Measurements from ENCODE around the gene ZNRD2. TPM values are rescaled to one million over a fixed set of nuclear protein-coding genes. Genes with fewer than 3 reads are reported as not detected.

Gene ZNRD2
- total RNA-seq, 4 donors from 2014 or later, result 16.5 to 25.7 (median 25.4) TPM

- peaks cover 0 to 32% (median 0%) of the 10 kb centered on the region in 3 donors for H3K36me3 ChIP-seq
- no peaks in the 10 kb centered on the region for H3K27me3 ChIP-seq
- peak in 1 of 2 donors; percentile 61 for TF ChIP-seq POLR2A (IDR thresholded peaks at IDR 0.05)
- TF ChIP-seq, protein P1, sequence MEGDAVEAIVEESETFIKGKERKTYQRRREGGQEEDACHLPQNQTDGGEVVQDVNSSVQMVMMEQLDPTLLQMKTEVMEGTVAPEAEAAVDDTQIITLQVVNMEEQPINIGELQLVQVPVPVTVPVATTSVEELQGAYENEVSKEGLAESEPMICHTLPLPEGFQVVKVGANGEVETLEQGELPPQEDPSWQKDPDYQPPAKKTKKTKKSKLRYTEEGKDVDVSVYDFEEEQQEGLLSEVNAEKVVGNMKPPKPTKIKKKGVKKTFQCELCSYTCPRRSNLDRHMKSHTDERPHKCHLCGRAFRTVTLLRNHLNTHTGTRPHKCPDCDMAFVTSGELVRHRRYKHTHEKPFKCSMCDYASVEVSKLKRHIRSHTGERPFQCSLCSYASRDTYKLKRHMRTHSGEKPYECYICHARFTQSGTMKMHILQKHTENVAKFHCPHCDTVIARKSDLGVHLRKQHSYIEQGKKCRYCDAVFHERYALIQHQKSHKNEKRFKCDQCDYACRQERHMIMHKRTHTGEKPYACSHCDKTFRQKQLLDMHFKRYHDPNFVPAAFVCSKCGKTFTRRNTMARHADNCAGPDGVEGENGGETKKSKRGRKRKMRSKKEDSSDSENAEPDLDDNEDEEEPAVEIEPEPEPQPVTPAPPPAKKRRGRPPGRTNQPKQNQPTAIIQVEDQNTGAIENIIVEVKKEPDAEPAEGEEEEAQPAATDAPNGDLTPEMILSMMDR (IDR thresholded peaks at IDR 0.05), result no peak
- H3K27ac ChIP-seq, result peak within 1 kb of the TSS; percentile 89 to 93 (median 92)
- peak within 1 kb of the TSS; percentile 80 to 100 (median 100) for H3K4me3 ChIP-seq
- H3K4me1 ChIP-seq, result peaks cover 0 to 27% (median 20%) of the 10 kb centered on the region in 4 donors
- no peaks in the 10 kb centered on the region for H3K9me3 ChIP-seq
- DNase-seq, result peak; percentile 81 to 92 (median 91)
These were observed 45.3 kb upstream of the ZNRD2 start, which contains the start of gene SCYL1 for GRCh38 chr11:65524741-65525545. SCYL1 (plus strand) TSS chr11:65525083; CDS start chr11:65525154, 71 bp downstream.

DNA sequence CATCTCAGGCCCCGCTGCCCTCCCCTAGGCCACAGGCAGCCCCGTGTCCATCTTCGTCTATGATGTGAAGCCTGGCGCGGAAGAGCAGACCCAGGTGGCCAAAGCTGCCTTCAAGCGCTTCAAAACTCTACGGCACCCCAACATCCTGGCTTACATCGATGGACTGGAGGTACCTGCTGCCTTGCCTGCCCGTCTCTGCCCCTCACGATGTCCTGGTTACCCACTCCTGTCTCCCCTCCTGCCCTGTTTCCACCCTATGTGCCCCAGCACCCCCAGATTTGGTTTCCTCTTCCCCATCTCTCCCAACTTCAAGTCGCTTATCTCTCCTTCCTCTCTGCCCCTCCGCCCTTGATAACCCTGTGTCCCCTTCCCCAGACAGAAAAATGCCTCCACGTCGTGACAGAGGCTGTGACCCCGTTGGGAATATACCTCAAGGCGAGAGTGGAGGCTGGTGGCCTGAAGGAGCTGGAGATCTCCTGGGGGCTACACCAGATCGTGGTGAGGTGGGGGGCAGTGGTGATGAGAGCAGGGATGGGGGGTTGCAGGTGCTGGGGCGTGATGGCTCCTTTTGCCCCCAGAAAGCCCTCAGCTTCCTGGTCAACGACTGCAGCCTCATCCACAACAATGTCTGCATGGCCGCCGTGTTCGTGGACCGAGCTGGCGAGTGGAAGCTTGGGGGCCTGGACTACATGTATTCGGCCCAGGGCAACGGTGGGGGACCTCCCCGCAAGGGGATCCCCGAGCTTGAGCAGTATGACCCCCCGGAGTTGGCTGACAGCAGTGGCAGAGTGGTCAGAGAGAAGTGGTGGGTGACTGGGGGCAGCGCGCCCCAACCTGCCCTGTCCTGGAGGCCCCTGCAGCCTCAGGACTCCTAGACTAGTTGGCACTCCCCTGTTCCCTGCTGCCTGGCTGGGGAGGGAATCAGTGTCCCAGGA is 44.5 kb upstream of the ZNRD2 start:
- peaks cover 0 to 41% (median 0%) of the 10 kb centered on the region in 3 donors for H3K36me3 ChIP-seq
- peak in 1 of 3 donors; percentile 39 for DNase-seq

GRCh38 chr11:65526744-65527143 is 43.5 kb upstream of the ZNRD2 start:
- peaks cover 0 to 27% (median 20%) of the 10 kb centered on the region in 4 donors for H3K4me1 ChIP-seq
- H3K4me3 ChIP-seq, result no peak overlapping the region
- H3K27ac ChIP-seq, result no peak overlapping the region
- DNase-seq, result peak in 1 of 3 donors; percentile 42
- H3K27me3 ChIP-seq, result no peaks in the 10 kb centered on the region
- peaks cover 0 to 50% (median 0%) of the 10 kb centered on the region in 3 donors for H3K36me3 ChIP-seq
- no peak for TF ChIP-seq POLR2A (IDR thresholded peaks at IDR 0.05)
- TF ChIP-seq, protein P1 (IDR thresholded peaks at IDR 0.05), result no peak
- no peaks in the 10 kb centered on the region for H3K9me3 ChIP-seq

More for the DNA sequence above, 44.5 kb upstream of the ZNRD2 start:
- Histone ChIP-seq H3K27ac (peak overlapping the region; percentile 89 to 93 (median 92)), H3K4me3 (peak overlapping the region; percentile 80 to 100 (median 100)), H3K9me3 (no peaks in the 10 kb centered on the region), H3K27me3 (no peaks in the 10 kb centered on the region), H3K4me1 (peaks cover 0 to 27% (median 20%) of the 10 kb centered on the region in 4 donors)
- TF ChIP-seq, protein P1 (IDR thresholded peaks at IDR 0.05), result no peak
- no peak for TF ChIP-seq POLR2A (IDR thresholded peaks at IDR 0.05)

- H3K4me3 ChIP-seq, result no peak overlapping the region
- peaks cover 0 to 24% (median 19%) of the 10 kb centered on the region in 4 donors for H3K4me1 ChIP-seq
- no peaks in the 10 kb centered on the region for H3K27me3 ChIP-seq
- no peak for DNase-seq
- TF ChIP-seq POLR2A (IDR thresholded peaks at IDR 0.05), result no peak
- TF ChIP-seq, protein P1 (IDR thresholded peaks at IDR 0.05), result no peak
- H3K27ac ChIP-seq, result no peak overlapping the region
- peaks cover 0 to 71% (median 0%) of the 10 kb centered on the region in 3 donors for H3K36me3 ChIP-seq
- H3K9me3 ChIP-seq, result no peaks in the 10 kb centered on the region
These were observed 41.4 kb upstream of the ZNRD2 start for GRCh38 chr11:65528819-65529350.
